ENCODE measurements around the gene CAPN9.

GRCh38 chr1:230816018-230816417 is 68.8 kb downstream of the CAPN9 start:
- TF ChIP-seq, protein P1, sequence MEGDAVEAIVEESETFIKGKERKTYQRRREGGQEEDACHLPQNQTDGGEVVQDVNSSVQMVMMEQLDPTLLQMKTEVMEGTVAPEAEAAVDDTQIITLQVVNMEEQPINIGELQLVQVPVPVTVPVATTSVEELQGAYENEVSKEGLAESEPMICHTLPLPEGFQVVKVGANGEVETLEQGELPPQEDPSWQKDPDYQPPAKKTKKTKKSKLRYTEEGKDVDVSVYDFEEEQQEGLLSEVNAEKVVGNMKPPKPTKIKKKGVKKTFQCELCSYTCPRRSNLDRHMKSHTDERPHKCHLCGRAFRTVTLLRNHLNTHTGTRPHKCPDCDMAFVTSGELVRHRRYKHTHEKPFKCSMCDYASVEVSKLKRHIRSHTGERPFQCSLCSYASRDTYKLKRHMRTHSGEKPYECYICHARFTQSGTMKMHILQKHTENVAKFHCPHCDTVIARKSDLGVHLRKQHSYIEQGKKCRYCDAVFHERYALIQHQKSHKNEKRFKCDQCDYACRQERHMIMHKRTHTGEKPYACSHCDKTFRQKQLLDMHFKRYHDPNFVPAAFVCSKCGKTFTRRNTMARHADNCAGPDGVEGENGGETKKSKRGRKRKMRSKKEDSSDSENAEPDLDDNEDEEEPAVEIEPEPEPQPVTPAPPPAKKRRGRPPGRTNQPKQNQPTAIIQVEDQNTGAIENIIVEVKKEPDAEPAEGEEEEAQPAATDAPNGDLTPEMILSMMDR (IDR thresholded peaks at IDR 0.05), result no peak
- TF ChIP-seq POLR2A (IDR thresholded peaks at IDR 0.05), result no peak
- no peak for TF ChIP-seq POLR2AphosphoS5 (IDR thresholded peaks at IDR 0.05)
- TF ChIP-seq EP300 (IDR thresholded peaks at IDR 0.05), result no peak

Measured in gastroesophageal sphincter (tissue), 3 donors.